Vagina (tissue), 2 donors: Measurements from ENCODE around the gene EDN3.

Experiments used
- CTCF ChIP-seq, 3 experiments: fragments of 450-650 bp in 2 of 3; fragments of 200-600 bp in 1 of 3; sonication (generic) in 1 of 3; IDR thresholded peaks; one replicate each; pipeline ENCODE4 v1.5.1; 2017 to 2019; ENCODE audit warnings: antibody characterized with exemption in 3 of 3, mild to moderate bottlenecking in 2 of 3, moderate library complexity in 2 of 3
- POLR2AphosphoS5 ChIP-seq, 2 donors: sonication (generic); formaldehyde crosslinking; IDR thresholded peaks; one replicate each; pipeline ENCODE4 v1.9.0; 2017; ENCODE audit warnings: antibody characterized with exemption in 2 of 2, mild to moderate bottlenecking in 2 of 2, low read depth in 1 of 2; ENCODE audit not compliant: insufficient read depth in 1 of 2

DNA sequence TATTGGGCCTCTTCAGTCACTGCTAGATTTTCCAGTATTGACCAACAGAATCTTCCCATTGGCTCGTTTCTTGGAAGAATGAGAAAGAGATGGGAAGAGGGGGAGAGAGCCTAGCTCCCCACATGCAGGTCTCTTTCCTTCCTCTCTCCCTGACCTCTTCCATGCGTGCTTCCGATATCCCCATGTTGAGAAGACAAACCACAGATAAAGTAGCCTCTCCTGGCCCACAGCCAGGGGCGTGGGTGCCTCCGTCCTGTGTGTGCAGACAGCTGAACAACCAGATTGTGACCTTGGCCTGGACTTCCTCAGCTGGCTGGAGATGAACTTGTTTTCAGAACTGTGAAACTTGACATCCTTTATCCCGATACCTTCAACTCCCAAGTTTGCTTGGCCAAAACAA lies 71.0 kb downstream of the EDN3 start:
- TF ChIP-seq CTCF (IDR thresholded peaks at IDR 0.05), result no peak
- no peak for TF ChIP-seq POLR2AphosphoS5 (IDR thresholded peaks at IDR 0.05; ENCODE audit: insufficient read depth in 1 of 2, low read depth in 1 of 2)
